ENCODE results near the gene CMAS. TPM values are rescaled to one million over a fixed set of nuclear protein-coding genes. Genes with fewer than 3 reads are reported as not detected.

CMAS gene
- total and polyA plus RNA-seq, 2 donors (not counting 3 experiments of a cell fraction or from before 2014, with no cell fraction given): 8.5 to 35.4 TPM

- H2AFZ ChIP-seq (ENCODE audit: low read depth, low read length): no peak overlapping the region
- H3K4me3 ChIP-seq (replicated peaks in 1 of 3; ENCODE audit: insufficient read depth in 1 of 3, low read depth in 1 of 3, low read length in 3 of 3): no peak overlapping the region
- DNase-seq (ENCODE audit: low read depth, low spot score) (no peak), FAIRE-seq (no peak)
- H3K9me3 ChIP-seq (replicated peaks; ENCODE audit: control insufficient read depth, insufficient read depth, low read length): no peaks in the 10 kb centered on the region
- ChIA-PET CTCF (interaction anchor here (0.8 to 1.3 kb wide), 5 partner anchors 8 to 383 kb away, joined by 3 to 4 read pairs (median 3); no protein-coding TSS in a partner anchor), POLR2A (interaction anchor here (0.6 kb wide), 1 partner anchor 12 kb away, joined by 4 read pairs; no protein-coding TSS in a partner anchor)
- TF ChIP-seq POLR2A (IDR thresholded peaks at IDR 0.05; ENCODE audit: low read depth, low read length) (no peak), POLR2AphosphoS5 (IDR thresholded peaks at IDR 0.05; ENCODE audit: insufficient read depth, low read depth, low read length) (no peak), MAX (IDR thresholded peaks at IDR 0.05; ENCODE audit: insufficient read depth, insufficient read length) (no peak), MYC (IDR thresholded peaks at IDR 0.05; ENCODE audit: low read depth, low read length) (no peak), EZH2 (IDR thresholded peaks at IDR 0.05; ENCODE audit: borderline replicate concordance, low read depth, low read length, severe bottlenecking) (no peak)
- TF ChIP-seq, protein P1, sequence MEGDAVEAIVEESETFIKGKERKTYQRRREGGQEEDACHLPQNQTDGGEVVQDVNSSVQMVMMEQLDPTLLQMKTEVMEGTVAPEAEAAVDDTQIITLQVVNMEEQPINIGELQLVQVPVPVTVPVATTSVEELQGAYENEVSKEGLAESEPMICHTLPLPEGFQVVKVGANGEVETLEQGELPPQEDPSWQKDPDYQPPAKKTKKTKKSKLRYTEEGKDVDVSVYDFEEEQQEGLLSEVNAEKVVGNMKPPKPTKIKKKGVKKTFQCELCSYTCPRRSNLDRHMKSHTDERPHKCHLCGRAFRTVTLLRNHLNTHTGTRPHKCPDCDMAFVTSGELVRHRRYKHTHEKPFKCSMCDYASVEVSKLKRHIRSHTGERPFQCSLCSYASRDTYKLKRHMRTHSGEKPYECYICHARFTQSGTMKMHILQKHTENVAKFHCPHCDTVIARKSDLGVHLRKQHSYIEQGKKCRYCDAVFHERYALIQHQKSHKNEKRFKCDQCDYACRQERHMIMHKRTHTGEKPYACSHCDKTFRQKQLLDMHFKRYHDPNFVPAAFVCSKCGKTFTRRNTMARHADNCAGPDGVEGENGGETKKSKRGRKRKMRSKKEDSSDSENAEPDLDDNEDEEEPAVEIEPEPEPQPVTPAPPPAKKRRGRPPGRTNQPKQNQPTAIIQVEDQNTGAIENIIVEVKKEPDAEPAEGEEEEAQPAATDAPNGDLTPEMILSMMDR (IDR thresholded peaks at IDR 0.05; ENCODE audit: extremely low read depth in 1 of 2, insufficient read depth in 1 of 2, low read depth in 1 of 2, low read length in 2 of 2): no peak
- BruUV-seq (replicated peaks): no TSS peak
- no peaks in the 10 kb centered on the region for H3K27me3 ChIP-seq (ENCODE audit: control insufficient read depth in 2 of 2, insufficient read depth in 2 of 2, low read length in 2 of 2)
- intact Hi-C loops (cut with micrococcal nuclease): no loop called here
- no peak overlapping the region for H3K4me2 ChIP-seq (ENCODE audit: insufficient read depth, low read length)
- no peak overlapping the region for H3K27ac ChIP-seq (ENCODE audit: insufficient read depth, low read depth, low read length)
- no peaks in the 10 kb centered on the region for H3K9me1 ChIP-seq (replicated peaks; ENCODE audit: control insufficient read depth, extremely low read depth, insufficient read depth, low read length)
- H3K9ac ChIP-seq (replicated peaks; ENCODE audit: extremely low read depth, insufficient read depth, low read length): no peak overlapping the region
- H4K20me1 ChIP-seq (replicated peaks; ENCODE audit: control insufficient read depth, extremely low read depth, insufficient read depth, low read length): no peaks in the 10 kb centered on the region
- H3K4me1 ChIP-seq (ENCODE audit: control insufficient read depth, extremely low read depth, insufficient read depth, low read length): no peaks in the 10 kb centered on the region
- H3K36me3 ChIP-seq (ENCODE audit: control insufficient read depth in 2 of 2, extremely low read depth in 1 of 2, insufficient read depth in 2 of 2, low read length in 2 of 2): peaks cover 0 to 22% of the 10 kb centered on the region in 2 experiments
- dilution Hi-C loops (cut with MboI; ENCODE audit: extremely low pct_ligation_motif_present, low sequenced_read_pairs): no loop called here
- H3K79me2 ChIP-seq (ENCODE audit: control insufficient read depth, insufficient read depth, low read length): no peaks in the 10 kb centered on the region
Observed at GRCh38 chr12:22059976-22060647, 14.1 kb downstream of the CMAS start.

Data from endothelial cell of umbilical vein (primary cell).